ENCODE data around the gene TBC1D2. TPM values are rescaled to one million over a fixed set of nuclear protein-coding genes. Genes with fewer than 3 reads are reported as not detected.

Gene TBC1D2
- total and polyA plus RNA-seq, 2 donors (not counting 3 experiments of a cell fraction or from before 2014, with no cell fraction given) = 3.4 to 4.5 TPM

- Histone ChIP-seq H4K20me1 (replicated peaks; ENCODE audit: control insufficient read depth, extremely low read depth, insufficient read depth, low read length) (no peaks in the 10 kb centered on the region), H3K9me1 (replicated peaks; ENCODE audit: control insufficient read depth, extremely low read depth, insufficient read depth, low read length) (no peaks in the 10 kb centered on the region), H3K27me3 (ENCODE audit: control insufficient read depth in 2 of 2, insufficient read depth in 2 of 2, low read length in 2 of 2) (no peaks in the 10 kb centered on the region), H3K36me3 (ENCODE audit: control insufficient read depth in 2 of 2, extremely low read depth in 1 of 2, insufficient read depth in 2 of 2, low read length in 2 of 2) (no peaks in the 10 kb centered on the region), H3K4me1 (ENCODE audit: control insufficient read depth, extremely low read depth, insufficient read depth, low read length) (peaks cover 1% of the 10 kb centered on the region), H3K4me2 (ENCODE audit: insufficient read depth, low read length) (no peak overlapping the region), H3K27ac (ENCODE audit: insufficient read depth, low read depth, low read length) (no peak overlapping the region), H3K9me3 (replicated peaks; ENCODE audit: control insufficient read depth, insufficient read depth, low read length) (no peaks in the 10 kb centered on the region), H3K4me3 (replicated peaks in 1 of 3; ENCODE audit: insufficient read depth in 1 of 3, low read depth in 1 of 3, low read length in 3 of 3) (no peak overlapping the region), H2AFZ (ENCODE audit: low read depth, low read length) (no peak overlapping the region), H3K79me2 (ENCODE audit: control insufficient read depth, insufficient read depth, low read length) (no peaks in the 10 kb centered on the region), H3K9ac (replicated peaks; ENCODE audit: extremely low read depth, insufficient read depth, low read length) (no peak overlapping the region)
- ChIA-PET CTCF (interaction anchor here (1.1 to 3.3 kb wide), 3 partner anchors 57 to 360 kb away, joined by 3 to 90 read pairs (median 24); partner anchors contain the start of gene TRMO), POLR2A (no interaction called here)
- no TSS peak for BruUV-seq (replicated peaks)
- no peak for TF ChIP-seq CTCF (IDR thresholded peaks at IDR 0.05; ENCODE audit: extremely low read depth in 1 of 2, insufficient read depth in 1 of 2, low read depth in 1 of 2, low read length in 2 of 2)
- TF ChIP-seq POLR2A (IDR thresholded peaks at IDR 0.05; ENCODE audit: low read depth, low read length) = no peak
- TF ChIP-seq GATA2 (IDR thresholded peaks at IDR 0.05; ENCODE audit: insufficient read depth, insufficient read length, low read depth, low read length) = no peak
- TF ChIP-seq POLR2AphosphoS5 (IDR thresholded peaks at IDR 0.05; ENCODE audit: insufficient read depth, low read depth, low read length) = no peak
- no peak for TF ChIP-seq FOS (IDR thresholded peaks at IDR 0.05; ENCODE audit: borderline replicate concordance, insufficient read depth, low read length)
- TF ChIP-seq EZH2 (IDR thresholded peaks at IDR 0.05; ENCODE audit: borderline replicate concordance, low read depth, low read length, severe bottlenecking) = no peak
- TF ChIP-seq MYC (IDR thresholded peaks at IDR 0.05; ENCODE audit: low read depth, low read length) = no peak
- no peak for TF ChIP-seq JUN (IDR thresholded peaks at IDR 0.05; ENCODE audit: borderline replicate concordance, insufficient read depth, insufficient read length, low read depth)
- TF ChIP-seq MAX (IDR thresholded peaks at IDR 0.05; ENCODE audit: insufficient read depth, insufficient read length) = no peak
- dilution Hi-C loops (cut with MboI; ENCODE audit: extremely low pct_ligation_motif_present, low sequenced_read_pairs) = no loop called here
- intact Hi-C loops (cut with micrococcal nuclease) = loop anchor here (2.0 to 5.0 kb wide), 2 partner anchors 143 to 550 kb away; partner anchors contain the start of gene TRIM14
- FAIRE-seq (no peak), DNase-seq (ENCODE audit: low read depth, low spot score) (no peak)
Measured at GRCh38 chr9:98262056-98262455, 6.6 kb upstream of the TBC1D2 start.

All from endothelial cell of umbilical vein (primary cell).